Neuronal stem cell (in vitro differentiated cells): ENCODE data around the gene OR6N2.

Source experiments
- DNase-seq: peaks from one replicate; pipeline ENCODE4 v3.0.0-alpha.2; 2013; ENCODE audit warnings: low spot score
- H2AFZ ChIP-seq: one replicate; pipeline ENCODE4 v1.6.1; 2013; ENCODE audit warnings: mild to moderate bottlenecking, low read length, inconsistent platforms
- H2AK5ac ChIP-seq: 2 replicates; pipeline ENCODE4 v1.6.1; 2013; ENCODE audit warnings: low read depth, mild to moderate bottlenecking, inconsistent platforms, low read length, moderate library complexity, mixed read lengths
- H2BK120ac ChIP-seq: 2 replicates; pipeline ENCODE4 v1.6.1; 2013; ENCODE audit warnings: low read depth, mild to moderate bottlenecking, inconsistent platforms, low read length, moderate library complexity, mixed read lengths
- H2BK12ac ChIP-seq: one replicate; pipeline ENCODE4 v1.6.1; 2013; ENCODE audit warnings: low read length, inconsistent platforms
- H2BK15ac ChIP-seq: 2 replicates; pipeline ENCODE4 v1.6.1; 2013; ENCODE audit warnings: mild to moderate bottlenecking, low read length, inconsistent platforms, mixed read lengths
- H2BK5ac ChIP-seq: one replicate; pipeline ENCODE4 v1.6.1; 2013; ENCODE audit warnings: inconsistent platforms, mild to moderate bottlenecking, low read length, moderate library complexity
- H3K14ac ChIP-seq: one replicate; pipeline ENCODE4 v1.6.1; 2013; ENCODE audit warnings: low read length, inconsistent platforms
- H3K18ac ChIP-seq: 2 replicates; pipeline ENCODE4 v1.6.1; 2013; ENCODE audit warnings: low read length, inconsistent platforms
- H3K23ac ChIP-seq: 2 replicates; pipeline ENCODE4 v1.6.1; 2013; ENCODE audit warnings: low read depth, mild to moderate bottlenecking, mixed read lengths, low read length, inconsistent platforms; ENCODE audit not compliant: poor library complexity
- H3K27ac ChIP-seq: replicated peaks from 3 replicates; pipeline ENCODE4 v1.5.1; 2013; ENCODE audit warnings: low read length, inconsistent platforms
- H3K27me3 ChIP-seq, 3 experiments: 2 replicates each; pipeline ENCODE4 v1.6.1; 2013; ENCODE audit warnings: low read length in 3 of 3, mild to moderate bottlenecking in 2 of 3, inconsistent platforms in 1 of 3, low read depth in 1 of 3, mixed read lengths in 1 of 3, moderate library complexity in 1 of 3; ENCODE audit not compliant: control insufficient read depth in 3 of 3, insufficient read depth in 3 of 3
- H3K36me3 ChIP-seq, 2 donors: replicated peaks in 1 of 2; 2 replicates each; pipeline ENCODE4 v1.6.1; 2013; ENCODE audit warnings: low read length in 2 of 2; ENCODE audit not compliant: control insufficient read depth in 2 of 2, insufficient read depth in 2 of 2
- H3K4ac ChIP-seq: 2 replicates; pipeline ENCODE4 v1.6.1; 2013; ENCODE audit warnings: inconsistent platforms, mild to moderate bottlenecking, low read length, moderate library complexity
- H3K4me1 ChIP-seq, 2 donors: 1 replicate in 1 of 2; 2 replicates in 1 of 2; pipeline ENCODE4 v1.6.1; 2013; ENCODE audit warnings: low read length in 2 of 2, low read depth in 1 of 2; ENCODE audit not compliant: control insufficient read depth in 2 of 2, insufficient read depth in 1 of 2
- H3K4me2 ChIP-seq: one replicate; pipeline ENCODE4 v1.6.1; 2013; ENCODE audit warnings: mild to moderate bottlenecking, low read length, inconsistent platforms; ENCODE audit not compliant: insufficient read depth, poor library complexity, severe bottlenecking
- H3K4me3 ChIP-seq, 2 donors: 2 replicates each; pipeline ENCODE4 v1.5.1; 2013; ENCODE audit warnings: low read length in 2 of 2, mild to moderate bottlenecking in 2 of 2, inconsistent platforms in 1 of 2, moderate library complexity in 1 of 2
- H3K79me1 ChIP-seq: one replicate; pipeline ENCODE4 v1.6.1; 2013; ENCODE audit warnings: low read depth, mild to moderate bottlenecking, inconsistent platforms, low read length, moderate library complexity
- H3K9ac ChIP-seq: one replicate; pipeline ENCODE4 v1.6.1; 2013; ENCODE audit warnings: mild to moderate bottlenecking, low read depth, low read length, inconsistent platforms; ENCODE audit not compliant: poor library complexity
- H3K9me3 ChIP-seq, 2 donors: replicated peaks in 1 of 2; 2 replicates each; pipeline versions ENCODE3 to v1.6.1; 2013; ENCODE audit warnings: low read length in 2 of 2, mild to moderate bottlenecking in 2 of 2, inconsistent platforms in 1 of 2, low read depth in 1 of 2, mixed read lengths in 1 of 2, moderate library complexity in 1 of 2; ENCODE audit not compliant: control insufficient read depth in 2 of 2, insufficient read depth in 1 of 2
- H4K8ac ChIP-seq: one replicate; pipeline ENCODE4 v1.6.1; 2013; ENCODE audit warnings: low read depth, mild to moderate bottlenecking, inconsistent platforms, low read length, moderate library complexity
- H4K91ac ChIP-seq: one replicate; pipeline ENCODE4 v1.6.1; 2013; ENCODE audit warnings: low read length, low read depth, mild to moderate bottlenecking, inconsistent platforms; ENCODE audit not compliant: poor library complexity
- WGBS, 2 donors: extraction: QIAGEN DNeasy Blood & Tissue Kit; methylation state at CpG; one replicate each; pipeline ENCODE4 v1.1.7; 2013; ENCODE audit warnings: missing lambda C conversion rate in 2 of 2, mixed read lengths in 1 of 2; ENCODE audit not compliant: insufficient read length in 2 of 2, insufficient replicate concordance in 1 of 2; ENCODE audit errors: extremely low coverage in 2 of 2; 5-methylcytosine and 5-hydroxymethylcytosine counted together

Gene OR6N2

DNA sequence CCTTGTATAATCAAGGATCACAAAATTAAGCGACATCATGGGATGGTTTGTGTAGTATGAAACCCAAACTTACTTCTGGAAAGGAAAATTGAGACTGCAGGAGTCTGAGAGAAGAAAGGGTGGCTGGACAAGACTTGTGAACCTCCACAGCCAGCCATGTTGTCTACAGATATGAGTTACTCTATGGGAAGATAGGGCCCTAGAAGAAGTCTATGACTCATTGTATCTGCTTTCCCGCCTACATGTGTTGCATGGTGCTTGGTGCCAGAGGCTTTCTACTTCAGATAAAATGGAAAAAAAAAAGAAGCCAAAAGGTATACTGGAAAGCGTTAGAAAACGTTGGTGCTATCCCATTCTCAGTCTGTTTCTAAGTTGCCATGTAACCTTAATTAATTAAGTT lies 18.7 kb upstream of the OR6N2 start:
- no peak for DNase-seq
- no peak overlapping the region for H3K4me2 ChIP-seq

DNA sequence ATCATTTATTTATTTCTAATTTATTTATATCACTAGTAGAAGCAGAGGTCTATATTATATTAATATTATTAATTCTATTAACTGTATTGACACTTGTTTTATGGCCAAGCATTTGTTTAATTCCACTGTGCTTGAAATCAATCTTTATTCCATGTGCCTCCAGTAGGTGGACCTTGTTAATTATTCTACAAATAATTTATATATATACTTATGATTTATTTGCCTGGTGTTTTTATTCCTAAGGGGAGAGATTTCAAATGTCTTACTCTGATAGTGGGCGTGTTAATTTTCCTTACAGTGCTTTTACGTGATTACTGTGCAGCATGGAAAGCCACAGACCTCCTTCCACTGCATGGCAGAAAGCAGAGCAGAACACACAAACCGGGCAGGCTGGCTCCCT lies 17.5 kb upstream of the OR6N2 start:
- no peak overlapping the region for H2BK15ac ChIP-seq
- H3K18ac ChIP-seq, result no peak overlapping the region
- no peaks in the 10 kb centered on the region for H3K9me3 ChIP-seq
- H3K23ac ChIP-seq, result no peak overlapping the region
- no peak overlapping the region for H3K27ac ChIP-seq
- no peaks in the 10 kb centered on the region for H3K79me1 ChIP-seq
- no peak overlapping the region for H2BK12ac ChIP-seq
- H3K14ac ChIP-seq, result no peak overlapping the region
- no peak overlapping the region for H2AK5ac ChIP-seq
- H2AFZ ChIP-seq, result no peak overlapping the region
- no peak for DNase-seq
- peaks cover 0 to 1% of the 10 kb centered on the region in 2 donors for H3K4me1 ChIP-seq
- H3K4me2 ChIP-seq, result no peak overlapping the region
- H3K9ac ChIP-seq, result no peak overlapping the region
- H2BK120ac ChIP-seq, result no peak overlapping the region
- WGBS, 2 donors, result no CpG with 5 or more reads among the region's 3 CpGs
- H2BK5ac ChIP-seq, result no peak overlapping the region
- H3K4ac ChIP-seq, result no peak overlapping the region
- no peak overlapping the region for H4K91ac ChIP-seq
- no peak overlapping the region for H4K8ac ChIP-seq
- H3K4me3 ChIP-seq, result no peak overlapping the region
- H3K27me3 ChIP-seq, result peaks cover 0 to 5% (median 0%) of the 10 kb centered on the region in 3 experiments
- no peaks in the 10 kb centered on the region for H3K36me3 ChIP-seq

More for the DNA sequence above, 18.7 kb upstream of the OR6N2 start:
- peaks cover 0 to 1% of the 10 kb centered on the region in 2 donors for H3K4me1 ChIP-seq
- no peak overlapping the region for H2AFZ ChIP-seq
- no peak overlapping the region for H3K9ac ChIP-seq
- H3K14ac ChIP-seq, result no peak overlapping the region
- no peak overlapping the region for H3K18ac ChIP-seq
- no peaks in the 10 kb centered on the region for H3K9me3 ChIP-seq
- H4K91ac ChIP-seq, result no peak overlapping the region
- no peak overlapping the region for H4K8ac ChIP-seq
- no CpG with 5 or more reads among the region's 4 CpGs for whole genome bisulfite sequencing, 2 donors
- no peak overlapping the region for H2BK120ac ChIP-seq
- H2AK5ac ChIP-seq, result no peak overlapping the region
- no peak overlapping the region for H3K23ac ChIP-seq
- peaks cover 0 to 5% (median 0%) of the 10 kb centered on the region in 3 experiments for H3K27me3 ChIP-seq
- H3K36me3 ChIP-seq, result no peaks in the 10 kb centered on the region
- H3K79me1 ChIP-seq, result no peaks in the 10 kb centered on the region
- no peak overlapping the region for H3K4me3 ChIP-seq
- no peak overlapping the region for H2BK12ac ChIP-seq
- H2BK5ac ChIP-seq, result no peak overlapping the region
- no peak overlapping the region for H2BK15ac ChIP-seq
- no peak overlapping the region for H3K27ac ChIP-seq
- H3K4ac ChIP-seq, result no peak overlapping the region

DNA sequence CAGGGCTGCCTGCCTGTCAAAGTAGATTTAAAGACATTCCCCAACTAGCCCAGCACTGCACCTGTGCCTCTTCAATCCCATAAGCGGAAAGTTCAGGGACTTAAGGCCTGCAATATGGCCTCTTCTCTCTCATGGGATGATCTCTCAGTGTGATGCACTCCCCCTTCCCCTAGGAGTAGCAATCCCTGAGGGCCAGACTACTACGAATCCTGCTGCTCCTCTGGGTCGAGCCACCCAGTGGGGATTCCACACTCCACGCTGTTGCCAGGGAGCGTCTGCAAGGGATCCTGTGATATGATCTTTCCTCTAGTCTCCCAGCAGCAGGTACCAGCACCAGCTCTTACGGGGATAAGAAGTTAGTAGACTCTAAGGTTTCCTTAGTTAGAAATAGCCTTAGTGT lies 13.2 kb upstream of the OR6N2 start:
- Histone ChIP-seq H2BK12ac (no peak overlapping the region), H3K79me1 (no peaks in the 10 kb centered on the region), H4K91ac (no peak overlapping the region), H3K4me3 (no peak overlapping the region), H4K8ac (no peak overlapping the region), H2AFZ (no peak overlapping the region), H2AK5ac (no peak overlapping the region), H3K9ac (no peak overlapping the region), H3K4ac (no peak overlapping the region), H3K14ac (peak overlapping the region; percentile 61), H3K4me2 (no peak overlapping the region), H3K4me1 (peaks cover 0 to 1% of the 10 kb centered on the region in 2 donors), H3K27me3 (no peaks in the 10 kb centered on the region), H2BK15ac (no peak overlapping the region), H3K36me3 (no peaks in the 10 kb centered on the region), H2BK120ac (no peak overlapping the region), H3K27ac (no peak overlapping the region), H3K23ac (no peak overlapping the region), H3K18ac (no peak overlapping the region), H3K9me3 (no peaks in the 10 kb centered on the region), H2BK5ac (no peak overlapping the region)
- DNase-seq, result no peak
- WGBS, 2 donors, result no CpG with 5 or more reads among the region's 6 CpGs

DNA sequence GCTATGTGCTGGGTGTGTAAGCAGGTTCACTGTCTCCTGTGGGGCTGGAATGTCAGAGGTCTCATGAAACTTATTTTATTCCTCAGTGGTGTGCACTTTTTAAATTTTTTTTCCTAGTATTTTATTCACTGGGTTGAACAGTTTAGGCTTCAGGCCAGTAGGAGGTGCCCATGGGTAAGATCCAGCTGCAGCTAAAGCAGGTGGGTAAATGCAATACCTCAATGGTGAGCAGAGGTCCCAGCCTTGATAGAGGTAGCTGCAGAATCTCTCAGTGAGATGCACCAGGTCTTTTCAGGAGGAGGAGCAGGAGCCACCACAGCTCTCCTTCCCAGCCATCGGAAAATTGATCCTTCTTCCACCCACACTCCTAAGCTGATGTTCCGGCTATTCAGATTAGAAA lies 12.6 kb upstream of the OR6N2 start:
- Histone ChIP-seq H3K14ac (no peak overlapping the region), H3K18ac (no peak overlapping the region), H4K91ac (no peak overlapping the region), H3K36me3 (no peaks in the 10 kb centered on the region), H3K4me1 (peaks cover 0 to 1% of the 10 kb centered on the region in 2 donors), H3K27me3 (no peaks in the 10 kb centered on the region), H3K9ac (no peak overlapping the region), H2AFZ (no peak overlapping the region), H2BK120ac (no peak overlapping the region), H3K4ac (no peak overlapping the region), H3K9me3 (no peaks in the 10 kb centered on the region), H3K4me2 (no peak overlapping the region), H3K27ac (no peak overlapping the region), H2BK5ac (no peak overlapping the region), H2AK5ac (no peak overlapping the region), H4K8ac (no peak overlapping the region), H2BK12ac (no peak overlapping the region), H3K79me1 (no peaks in the 10 kb centered on the region), H3K4me3 (no peak overlapping the region), H3K23ac (no peak overlapping the region), H2BK15ac (no peak overlapping the region)
- no CpG with 5 or more reads among the region's 2 CpGs for WGBS, 2 donors
- DNase-seq, result no peak
